Peyer's patch (tissue), 4 donors: ENCODE data around the gene SAMD4B. TPM values are rescaled to one million over a fixed set of nuclear protein-coding genes. Genes with fewer than 3 reads are reported as not detected.

Source experiments
- DNase-seq, 3 donors: peaks; one replicate each; pipeline ENCODE4 v3.0.0-alpha.2; 2017 to 2019
- H3K27ac ChIP-seq, 4 donors: fragments of 200-600 bp; sonication (generic); one replicate each; pipeline ENCODE4 v1.5.1; 2016 to 2019
- H3K27me3 ChIP-seq, 2 donors: fragments of 200-600 bp; sonication (generic); one replicate each; pipeline ENCODE4 v1.5.1; 2019
- H3K36me3 ChIP-seq, 3 donors: fragments of 200-600 bp; sonication (generic); one replicate each; pipeline ENCODE4 v1.5.1; 2016 to 2019
- H3K4me1 ChIP-seq, 4 donors: fragments of 200-600 bp; sonication (generic); one replicate each; pipeline ENCODE4 v1.5.1; 2016 to 2019
- H3K4me3 ChIP-seq, 4 donors: fragments of 200-600 bp; sonication (generic); 1 replicate in 3 of 4; 2 replicates in 1 of 4; pipeline ENCODE4 v1.5.1; 2016 to 2019; ENCODE audit warnings: mild to moderate bottlenecking in 1 of 4
- H3K9me3 ChIP-seq, 4 donors: fragments of 200-600 bp; sonication (generic); one replicate each; pipeline ENCODE4 v1.5.1; 2016 to 2019; ENCODE audit warnings: mild to moderate bottlenecking in 1 of 4
- POLR2A ChIP-seq, 2 donors: fragments of 450-650 bp; IDR thresholded peaks; one replicate each; pipeline ENCODE4 v1.5.1; 2017; ENCODE audit warnings: antibody characterized with exemption in 2 of 2, mild to moderate bottlenecking in 2 of 2, moderate library complexity in 2 of 2
- total RNA-seq, 4 donors: library from RNA; depleted of rRNA; stranded (reverse); fragments of >200 nt; gene quantifications; one replicate each; pipeline ENCODE4 v1.1.0, GENCODE V29; 2016
- TF ChIP-seq, protein P1 (sequence below), 6 experiments: fragments of 450-650 bp in 4 of 6; fragments of 200-600 bp in 2 of 6; sonication (generic) in 1 of 6; IDR thresholded peaks; one replicate each; pipeline ENCODE4 v1.5.1; 2017 to 2019; ENCODE audit warnings: antibody characterized with exemption in 6 of 6, mild to moderate bottlenecking in 3 of 6, moderate library complexity in 1 of 6

The SAMD4B gene
- total RNA-seq, 4 donors from 2014 or later: 69.0 to 126 (median 91.8) TPM

DNA sequence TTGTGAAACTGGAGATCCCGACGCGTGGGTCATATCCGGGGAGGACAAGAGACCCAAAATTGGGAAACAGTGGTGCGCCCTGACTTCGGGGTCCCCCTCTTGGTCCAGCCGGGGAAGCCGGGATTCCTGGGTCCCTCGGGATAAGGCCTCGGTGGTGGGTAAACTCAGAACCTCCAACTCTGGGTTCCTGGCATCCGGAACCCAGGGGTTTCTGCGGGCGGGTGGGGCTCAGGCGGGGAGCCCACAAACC lies 65.1 kb downstream of the SAMD4B start:
- H3K4me1 ChIP-seq: peaks cover 0 to 42% (median 31%) of the 10 kb centered on the region in 4 donors
- no peak for DNase-seq

DNA sequence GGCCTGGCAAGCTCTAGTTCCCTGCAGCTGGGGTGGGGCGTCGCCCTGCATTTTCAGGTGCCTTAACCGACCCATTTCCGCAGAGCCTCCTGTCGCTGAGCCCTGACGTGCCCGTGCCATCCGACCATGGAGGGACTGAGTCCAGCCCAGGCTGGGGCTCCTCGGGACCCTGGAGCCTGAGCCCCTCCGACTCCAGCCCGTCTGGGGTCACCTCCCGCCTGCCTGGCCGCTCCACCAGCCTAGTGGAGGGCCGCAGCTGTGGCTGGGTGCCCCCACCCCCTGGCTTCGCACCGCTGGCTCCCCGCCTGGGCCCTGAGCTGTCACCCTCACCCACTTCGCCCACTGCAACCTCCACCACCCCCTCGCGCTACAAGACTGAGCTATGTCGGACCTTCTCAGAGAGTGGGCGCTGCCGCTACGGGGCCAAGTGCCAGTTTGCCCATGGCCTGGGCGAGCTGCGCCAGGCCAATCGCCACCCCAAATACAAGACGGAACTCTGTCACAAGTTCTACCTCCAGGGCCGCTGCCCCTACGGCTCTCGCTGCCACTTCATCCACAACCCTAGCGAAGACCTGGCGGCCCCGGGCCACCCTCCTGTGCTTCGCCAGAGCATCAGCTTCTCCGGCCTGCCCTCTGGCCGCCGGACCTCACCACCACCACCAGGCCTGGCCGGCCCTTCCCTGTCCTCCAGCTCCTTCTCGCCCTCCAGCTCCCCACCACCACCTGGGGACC lies 65.6 kb downstream of the SAMD4B start:
- H3K4me1 ChIP-seq: peaks cover 0 to 40% (median 30%) of the 10 kb centered on the region in 4 donors
- TF ChIP-seq POLR2A (IDR thresholded peaks at IDR 0.05): peak; percentile 47
- TF ChIP-seq, protein P1, sequence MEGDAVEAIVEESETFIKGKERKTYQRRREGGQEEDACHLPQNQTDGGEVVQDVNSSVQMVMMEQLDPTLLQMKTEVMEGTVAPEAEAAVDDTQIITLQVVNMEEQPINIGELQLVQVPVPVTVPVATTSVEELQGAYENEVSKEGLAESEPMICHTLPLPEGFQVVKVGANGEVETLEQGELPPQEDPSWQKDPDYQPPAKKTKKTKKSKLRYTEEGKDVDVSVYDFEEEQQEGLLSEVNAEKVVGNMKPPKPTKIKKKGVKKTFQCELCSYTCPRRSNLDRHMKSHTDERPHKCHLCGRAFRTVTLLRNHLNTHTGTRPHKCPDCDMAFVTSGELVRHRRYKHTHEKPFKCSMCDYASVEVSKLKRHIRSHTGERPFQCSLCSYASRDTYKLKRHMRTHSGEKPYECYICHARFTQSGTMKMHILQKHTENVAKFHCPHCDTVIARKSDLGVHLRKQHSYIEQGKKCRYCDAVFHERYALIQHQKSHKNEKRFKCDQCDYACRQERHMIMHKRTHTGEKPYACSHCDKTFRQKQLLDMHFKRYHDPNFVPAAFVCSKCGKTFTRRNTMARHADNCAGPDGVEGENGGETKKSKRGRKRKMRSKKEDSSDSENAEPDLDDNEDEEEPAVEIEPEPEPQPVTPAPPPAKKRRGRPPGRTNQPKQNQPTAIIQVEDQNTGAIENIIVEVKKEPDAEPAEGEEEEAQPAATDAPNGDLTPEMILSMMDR (IDR thresholded peaks at IDR 0.05): no peak

More for the DNA sequence above, 65.1 kb downstream of the SAMD4B start:
- Histone ChIP-seq H3K9me3 (no peaks in the 10 kb centered on the region), H3K4me3 (peak overlapping the region; percentile 78 to 96 (median 92)), H3K36me3 (peaks cover 0 to 20% (median 4%) of the 10 kb centered on the region in 3 donors), H3K27ac (peak overlapping the region; percentile 98 to 100 (median 100)), H3K27me3 (no peaks in the 10 kb centered on the region)
- no peak for TF ChIP-seq POLR2A (IDR thresholded peaks at IDR 0.05)
- TF ChIP-seq, protein P1 (IDR thresholded peaks at IDR 0.05): no peak

DNA sequence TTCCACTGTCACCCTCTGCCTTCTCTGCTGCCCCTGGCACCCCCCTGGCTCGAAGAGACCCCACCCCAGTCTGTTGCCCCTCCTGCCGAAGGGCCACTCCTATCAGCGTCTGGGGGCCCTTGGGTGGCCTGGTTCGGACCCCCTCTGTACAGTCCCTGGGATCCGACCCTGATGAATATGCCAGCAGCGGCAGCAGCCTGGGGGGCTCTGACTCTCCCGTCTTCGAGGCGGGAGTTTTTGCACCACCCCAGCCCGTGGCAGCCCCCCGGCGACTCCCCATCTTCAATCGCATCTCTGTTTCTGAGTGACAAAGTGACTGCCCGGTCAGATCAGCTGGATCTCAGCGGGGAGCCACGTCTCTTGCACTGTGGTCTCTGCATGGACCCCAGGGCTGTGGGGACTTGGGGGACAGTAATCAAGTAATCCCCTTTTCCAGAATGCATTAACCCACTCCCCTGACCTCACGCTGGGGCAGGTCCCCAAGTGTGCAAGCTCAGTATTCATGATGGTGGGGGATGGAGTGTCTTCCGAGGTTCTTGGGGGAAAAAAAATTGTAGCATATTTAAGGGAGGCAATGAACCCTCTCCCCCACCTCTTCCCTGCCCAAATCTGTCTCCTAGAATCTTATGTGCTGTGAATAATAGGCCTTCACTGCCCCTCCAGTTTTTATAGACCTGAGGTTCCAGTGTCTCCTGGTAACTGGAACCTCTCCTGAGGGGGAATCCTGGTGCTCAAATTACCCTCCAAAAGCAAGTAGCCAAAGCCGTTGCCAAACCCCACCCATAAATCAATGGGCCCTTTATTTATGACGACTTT lies 66.4 kb downstream of the SAMD4B start:
- TF ChIP-seq, protein P1 (IDR thresholded peaks at IDR 0.05): no peak
- TF ChIP-seq POLR2A (IDR thresholded peaks at IDR 0.05): peak in 1 of 2 donors; percentile 25
- H3K27ac ChIP-seq: peak overlapping the region; percentile 98 to 100 (median 100)
- no peaks in the 10 kb centered on the region for H3K9me3 ChIP-seq
- no peaks in the 10 kb centered on the region for H3K27me3 ChIP-seq
- DNase-seq: no peak
- H3K36me3 ChIP-seq: peaks cover 0 to 20% (median 4%) of the 10 kb centered on the region in 3 donors
- peaks cover 0 to 39% (median 32%) of the 10 kb centered on the region in 4 donors for H3K4me1 ChIP-seq
- peak overlapping the region; percentile 78 to 96 (median 92) for H3K4me3 ChIP-seq

More for the DNA sequence above, 65.6 kb downstream of the SAMD4B start:
- Histone ChIP-seq H3K36me3 (peaks cover 0 to 20% (median 4%) of the 10 kb centered on the region in 3 donors), H3K4me3 (peak overlapping the region; percentile 78 to 96 (median 92)), H3K27me3 (no peaks in the 10 kb centered on the region), H3K9me3 (no peaks in the 10 kb centered on the region), H3K27ac (peak overlapping the region; percentile 98 to 100 (median 100))
- DNase-seq: peak; percentile 83 to 93 (median 85)

DNA sequence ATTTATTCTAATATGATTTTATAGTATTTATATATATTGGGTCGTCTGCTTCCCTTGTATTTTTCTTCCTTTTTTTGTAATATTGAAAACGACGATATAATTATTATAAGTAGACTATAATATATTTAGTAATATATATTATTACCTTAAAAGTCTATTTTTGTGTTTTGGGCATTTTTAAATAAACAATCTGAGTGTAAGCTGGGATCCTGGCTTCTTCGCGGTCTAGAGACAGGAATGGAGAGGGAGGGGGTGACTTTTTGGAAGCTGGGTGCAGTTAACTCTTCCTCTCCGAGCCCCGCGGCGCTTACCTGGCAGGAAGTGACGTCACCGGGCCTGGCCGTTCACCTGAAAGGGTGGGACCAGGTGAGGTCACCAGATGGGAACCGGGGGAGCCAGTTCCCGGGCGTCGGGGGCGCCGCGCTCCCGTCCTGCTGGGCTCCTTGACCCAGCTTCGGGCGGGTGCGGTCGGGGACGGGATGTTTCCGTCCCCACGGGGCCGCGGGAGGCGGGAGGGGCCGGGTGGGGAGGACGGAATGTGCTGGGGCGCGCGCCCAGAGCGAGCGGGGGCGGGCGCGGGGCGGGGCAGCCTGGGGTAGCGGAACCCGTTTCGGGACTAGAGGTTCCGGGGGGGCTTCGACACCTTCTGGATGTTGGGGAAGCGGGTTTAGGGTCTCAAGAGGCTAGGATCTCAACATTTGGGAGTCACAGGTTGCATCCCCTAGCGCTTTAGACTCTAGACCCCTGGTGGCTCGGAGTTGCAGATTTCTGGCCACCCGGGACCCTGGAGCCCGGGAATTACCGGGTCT lies 67.2 kb downstream of the SAMD4B start:
- no peaks in the 10 kb centered on the region for H3K27me3 ChIP-seq
- H3K27ac ChIP-seq: peak overlapping the region; percentile 98 to 100 (median 100)
- peak; percentile 89 to 97 (median 97) for DNase-seq
- H3K36me3 ChIP-seq: peaks cover 0 to 20% (median 4%) of the 10 kb centered on the region in 3 donors
- peak overlapping the region; percentile 78 to 96 (median 92) for H3K4me3 ChIP-seq
- TF ChIP-seq, protein P1 (IDR thresholded peaks at IDR 0.05): peak in 2 of 6 experiments; percentile 9 to 17
- TF ChIP-seq POLR2A (IDR thresholded peaks at IDR 0.05): peak; percentile 79 to 94
- H3K9me3 ChIP-seq: no peaks in the 10 kb centered on the region
- H3K4me1 ChIP-seq: peaks cover 0 to 43% (median 29%) of the 10 kb centered on the region in 4 donors
